Measurements from ENCODE around the gene KCNQ5.
A peak's percentile ranks its signal among the peaks of the same experiment; 100 is the strongest.
"Not testable (repeated sequence)": the region's sequence is repeated elsewhere in the genome, so short reads cannot be mapped to it uniquely, and the experiment has no call there.

The KCNQ5 gene

GRCh38 chr6:72621291-72622093 is at the start of gene KCNQ5:
KCNQ5 (plus strand) TSS chr6:72622064.
- no peak for TF ChIP-seq CTCF (IDR thresholded peaks at IDR 0.05; ENCODE audit: low read depth, low read length)
- peak within 1 kb of the TSS; percentile 73 for H3K4me3 ChIP-seq (ENCODE audit: low read depth, low read length)

DNA sequence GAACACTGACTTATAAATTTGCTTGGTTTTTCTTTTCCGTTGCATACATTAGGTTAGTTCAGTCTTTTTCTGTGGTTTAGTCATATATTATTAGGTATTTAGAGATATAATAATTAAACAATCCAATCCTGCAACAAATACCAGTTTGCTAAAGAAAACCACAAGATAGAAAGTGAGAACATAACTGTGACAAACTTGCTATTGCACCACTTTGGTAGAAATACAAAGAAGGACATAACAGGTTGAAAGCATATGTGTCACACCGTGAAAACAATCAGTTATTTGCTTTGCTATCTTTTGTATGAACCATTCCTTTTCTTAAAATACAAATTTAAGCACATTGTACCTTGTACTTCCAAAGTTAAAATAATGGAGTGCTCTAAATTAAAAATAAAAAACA is 42.0 kb upstream of the KCNQ5 start:
- H3K4me3 ChIP-seq (ENCODE audit: low read depth, low read length): no peak overlapping the region

GRCh38 chr6:72580281-72580940 is 41.5 kb upstream of the KCNQ5 start:
- no peak overlapping the region for H3K4me3 ChIP-seq (ENCODE audit: low read depth, low read length)
- TF ChIP-seq CTCF (IDR thresholded peaks at IDR 0.05; ENCODE audit: low read depth, low read length): peak; percentile 73

More for the DNA sequence above, 42.0 kb upstream of the KCNQ5 start:
- TF ChIP-seq CTCF (IDR thresholded peaks at IDR 0.05; ENCODE audit: low read depth, low read length): no peak

DNA sequence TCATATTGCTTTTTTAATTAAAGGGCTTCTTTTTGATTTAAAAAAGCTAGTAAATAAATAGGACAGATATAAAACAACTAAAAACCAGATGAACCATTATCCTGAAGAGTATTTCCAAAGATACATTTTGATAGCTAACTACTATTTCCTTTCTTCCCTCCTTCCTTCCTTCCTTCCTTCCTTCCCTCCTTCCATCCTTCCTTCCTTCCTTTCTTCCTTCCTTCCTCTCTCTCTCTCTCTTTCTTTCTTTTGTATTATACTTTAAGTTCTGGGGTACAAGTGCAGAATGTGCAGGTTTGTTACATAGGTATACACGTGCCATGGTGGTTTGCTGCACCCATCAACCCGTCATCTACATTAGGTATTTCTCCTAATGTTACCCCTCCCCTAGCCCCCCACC is 40.9 kb upstream of the KCNQ5 start:
- not testable (repeated sequence) for H3K4me3 ChIP-seq (ENCODE audit: low read depth, low read length)

- no peak overlapping the region for H3K4me3 ChIP-seq (ENCODE audit: low read depth, low read length)
- TF ChIP-seq CTCF (IDR thresholded peaks at IDR 0.05; ENCODE audit: low read depth, low read length): no peak
Observed at GRCh38 chr6:72588155-72588554, 33.7 kb upstream of the KCNQ5 start.

DNA sequence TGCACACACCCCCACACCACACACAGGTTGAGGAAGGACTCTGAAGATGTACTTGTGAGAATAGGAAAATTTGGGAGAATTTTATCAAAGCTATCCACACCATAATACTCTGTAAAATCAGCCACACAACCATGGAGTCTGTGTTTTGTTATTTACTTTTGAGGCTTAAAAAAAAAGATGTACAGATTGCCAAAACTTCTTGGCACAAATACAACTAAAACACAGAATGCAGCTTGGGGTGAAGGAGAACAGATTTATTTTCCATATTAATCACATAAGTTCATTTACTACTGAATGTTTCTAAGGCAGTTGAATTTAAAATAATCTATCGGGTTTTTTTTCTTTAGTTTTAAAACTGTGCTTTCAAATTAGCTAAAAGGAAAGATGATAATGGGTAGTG is 32.8 kb upstream of the KCNQ5 start:
- TF ChIP-seq CTCF (IDR thresholded peaks at IDR 0.05; ENCODE audit: low read depth, low read length): no peak

DNA sequence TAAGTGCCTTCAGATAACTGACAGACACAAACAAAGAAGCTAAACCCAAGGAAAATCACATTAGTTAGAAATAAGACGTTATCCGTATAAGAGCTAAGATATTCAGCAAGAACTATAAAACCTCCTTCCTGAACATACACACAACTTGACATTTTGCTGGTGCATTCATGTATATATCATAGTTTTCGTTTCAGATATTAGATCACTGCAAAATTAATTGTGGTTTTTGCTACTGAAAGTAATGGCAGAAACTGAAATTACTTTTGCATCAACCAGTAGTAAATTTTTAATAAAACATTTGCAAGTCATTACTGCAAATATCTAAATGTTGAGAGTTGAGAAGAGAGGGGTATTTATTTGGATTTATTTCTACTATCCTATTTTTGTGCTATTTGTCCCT is 26.1 kb upstream of the KCNQ5 start:
- H3K4me3 ChIP-seq (ENCODE audit: low read depth, low read length): no peak overlapping the region
- no peak for TF ChIP-seq CTCF (IDR thresholded peaks at IDR 0.05; ENCODE audit: low read depth, low read length)

More for the DNA sequence above, 32.8 kb upstream of the KCNQ5 start:
- H3K4me3 ChIP-seq (ENCODE audit: low read depth, low read length): no peak overlapping the region
